Measurements from ENCODE around the gene SLC5A3.

Gene SLC5A3

DNA sequence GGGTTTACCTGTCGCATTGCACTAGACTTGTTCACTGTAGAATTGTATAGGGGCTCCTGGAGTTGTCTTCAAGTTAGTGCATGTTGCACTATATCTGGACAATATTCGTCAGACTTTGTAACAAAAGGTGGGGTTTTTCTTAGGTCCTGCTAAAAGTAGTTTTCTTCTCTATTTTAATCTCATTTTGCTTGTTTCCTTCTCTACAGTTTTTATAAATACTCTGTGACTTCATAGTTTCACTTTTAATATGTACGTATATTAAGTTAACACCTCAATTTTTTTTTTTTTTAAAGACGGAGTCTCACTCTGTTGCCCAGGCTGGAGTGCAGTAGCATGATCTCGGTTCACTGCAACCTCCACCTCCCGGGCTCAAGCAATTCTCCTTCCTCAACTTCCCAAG is 26.5 kb upstream of the SLC5A3 start:
- no peak overlapping the region for H3K4me3 ChIP-seq (ENCODE audit: low read depth, low read length)
- TF ChIP-seq, protein P1, sequence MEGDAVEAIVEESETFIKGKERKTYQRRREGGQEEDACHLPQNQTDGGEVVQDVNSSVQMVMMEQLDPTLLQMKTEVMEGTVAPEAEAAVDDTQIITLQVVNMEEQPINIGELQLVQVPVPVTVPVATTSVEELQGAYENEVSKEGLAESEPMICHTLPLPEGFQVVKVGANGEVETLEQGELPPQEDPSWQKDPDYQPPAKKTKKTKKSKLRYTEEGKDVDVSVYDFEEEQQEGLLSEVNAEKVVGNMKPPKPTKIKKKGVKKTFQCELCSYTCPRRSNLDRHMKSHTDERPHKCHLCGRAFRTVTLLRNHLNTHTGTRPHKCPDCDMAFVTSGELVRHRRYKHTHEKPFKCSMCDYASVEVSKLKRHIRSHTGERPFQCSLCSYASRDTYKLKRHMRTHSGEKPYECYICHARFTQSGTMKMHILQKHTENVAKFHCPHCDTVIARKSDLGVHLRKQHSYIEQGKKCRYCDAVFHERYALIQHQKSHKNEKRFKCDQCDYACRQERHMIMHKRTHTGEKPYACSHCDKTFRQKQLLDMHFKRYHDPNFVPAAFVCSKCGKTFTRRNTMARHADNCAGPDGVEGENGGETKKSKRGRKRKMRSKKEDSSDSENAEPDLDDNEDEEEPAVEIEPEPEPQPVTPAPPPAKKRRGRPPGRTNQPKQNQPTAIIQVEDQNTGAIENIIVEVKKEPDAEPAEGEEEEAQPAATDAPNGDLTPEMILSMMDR (conservative IDR thresholded peaks at IDR 0.05; ENCODE audit: low read depth, low read length) = no peak
- no peak for DNase-seq (ENCODE audit: low read depth)

DNA sequence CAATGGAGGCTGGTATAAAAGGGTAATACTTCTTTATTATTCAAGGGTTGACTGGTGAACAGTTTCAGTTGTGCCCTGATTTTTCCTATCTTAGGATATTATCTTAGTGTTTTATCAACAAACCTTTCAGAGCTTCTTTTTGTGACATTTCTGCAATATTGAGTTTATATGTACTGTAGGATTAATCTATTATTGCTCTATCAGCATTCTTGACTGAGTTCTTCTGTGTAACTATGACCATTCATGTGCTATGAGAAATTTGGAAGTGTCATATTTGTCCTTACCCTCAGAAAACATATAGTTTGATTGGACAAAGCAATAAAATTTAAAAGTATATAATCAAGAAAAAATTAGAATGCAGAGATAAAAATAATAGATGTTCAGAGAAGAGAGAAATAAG is 25.5 kb upstream of the SLC5A3 start:
- no peak for DNase-seq (ENCODE audit: low read depth)
- H3K4me3 ChIP-seq (ENCODE audit: low read depth, low read length) = no peak overlapping the region
- TF ChIP-seq, protein P1 (conservative IDR thresholded peaks at IDR 0.05; ENCODE audit: low read depth, low read length) = no peak

DNA sequence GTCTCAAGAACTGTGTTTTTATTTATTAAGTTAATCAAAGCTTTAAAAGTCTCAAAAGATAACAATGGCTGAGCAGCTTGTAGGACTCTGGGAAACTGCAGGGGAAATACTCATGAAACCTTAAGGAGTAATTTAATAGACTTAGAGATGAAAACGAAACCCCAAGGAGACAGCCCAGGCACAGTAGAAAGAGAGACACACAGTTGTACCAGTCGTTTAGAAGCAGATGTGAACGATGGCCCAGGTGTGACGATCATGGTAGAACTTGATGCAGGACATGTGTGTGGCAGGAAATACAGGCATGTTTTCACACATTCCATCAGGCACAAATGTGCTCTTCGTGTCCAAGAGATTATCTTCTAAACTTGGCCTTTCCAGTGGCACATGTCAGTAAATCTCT is 21.2 kb upstream of the SLC5A3 start:
- no peak overlapping the region for H3K4me3 ChIP-seq (ENCODE audit: low read depth, low read length)
- TF ChIP-seq, protein P1 (conservative IDR thresholded peaks at IDR 0.05; ENCODE audit: low read depth, low read length) = no peak
- no peak for DNase-seq (ENCODE audit: low read depth)

DNA sequence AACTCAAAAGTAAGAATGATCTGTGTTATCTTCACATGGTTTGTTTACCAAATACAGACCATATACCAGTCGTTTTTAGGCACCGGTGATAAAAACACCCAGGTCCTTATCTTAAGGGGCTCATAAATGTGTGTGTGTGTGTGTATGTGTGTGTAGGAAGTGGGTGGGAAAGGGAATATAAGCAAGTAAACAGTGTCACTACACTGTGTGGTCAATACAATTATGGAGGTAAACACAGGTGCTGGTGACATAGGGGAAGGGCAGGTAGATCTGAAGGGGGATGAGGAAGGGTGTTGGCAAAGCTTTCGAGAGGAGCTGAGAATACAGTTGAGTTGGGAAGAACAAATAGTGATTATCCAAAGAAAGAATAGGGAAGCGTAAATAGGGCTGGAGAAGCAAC is 19.1 kb upstream of the SLC5A3 start:
- no peak for DNase-seq (ENCODE audit: low read depth)
- TF ChIP-seq, protein P1 (conservative IDR thresholded peaks at IDR 0.05; ENCODE audit: low read depth, low read length) = no peak

DNA sequence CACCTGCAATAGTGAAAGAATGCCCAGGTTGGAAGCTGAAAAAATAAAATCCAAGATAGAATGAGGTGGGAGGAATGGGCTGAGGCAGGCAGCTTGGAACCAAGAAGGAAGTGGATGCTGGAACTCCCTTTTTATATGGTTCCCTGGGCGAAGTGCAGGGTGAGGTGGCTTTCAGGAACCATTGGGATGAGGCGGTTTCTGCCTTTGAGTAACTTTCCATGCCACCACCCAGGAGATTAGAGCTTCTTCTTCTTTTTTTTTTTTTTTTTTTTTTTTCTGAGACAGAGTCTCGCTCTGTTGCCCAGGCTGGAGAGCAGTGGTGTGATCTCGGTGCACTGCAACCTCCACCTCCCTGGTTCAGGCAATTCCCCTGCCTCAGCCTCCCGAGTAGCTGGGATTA is 17.8 kb upstream of the SLC5A3 start:
- DNase-seq (ENCODE audit: low read depth) = no peak
- TF ChIP-seq, protein P1 (conservative IDR thresholded peaks at IDR 0.05; ENCODE audit: low read depth, low read length) = no peak

More for the DNA sequence above, 19.1 kb upstream of the SLC5A3 start:
- H3K4me3 ChIP-seq (ENCODE audit: low read depth, low read length) = no peak overlapping the region

DNA sequence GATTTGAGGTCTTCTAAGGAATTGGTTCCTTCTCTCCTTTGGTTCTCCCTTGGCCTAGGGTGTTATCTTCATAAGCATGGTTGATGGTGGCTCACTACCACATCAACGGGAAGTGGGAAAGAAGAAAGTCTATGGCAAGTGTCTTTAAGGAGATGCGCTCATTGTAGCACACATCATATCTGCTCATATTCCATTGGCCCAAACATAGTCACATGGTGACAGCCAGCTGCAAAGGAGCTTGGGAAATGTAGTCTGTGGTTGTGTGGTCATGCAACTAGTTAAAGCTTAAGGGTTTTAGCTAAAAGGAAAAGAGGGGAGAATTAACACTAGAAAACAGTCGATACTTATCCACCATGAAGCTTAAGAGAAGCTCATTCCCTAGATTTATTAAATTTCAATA is 11.4 kb upstream of the SLC5A3 start:
- no peak for DNase-seq (ENCODE audit: low read depth)
- TF ChIP-seq, protein P1 (conservative IDR thresholded peaks at IDR 0.05; ENCODE audit: low read depth, low read length) = no peak
- no peak overlapping the region for H3K4me3 ChIP-seq (ENCODE audit: low read depth, low read length)

More for the DNA sequence above, 17.8 kb upstream of the SLC5A3 start:
- H3K4me3 ChIP-seq (ENCODE audit: low read depth, low read length) = no peak overlapping the region

DNA sequence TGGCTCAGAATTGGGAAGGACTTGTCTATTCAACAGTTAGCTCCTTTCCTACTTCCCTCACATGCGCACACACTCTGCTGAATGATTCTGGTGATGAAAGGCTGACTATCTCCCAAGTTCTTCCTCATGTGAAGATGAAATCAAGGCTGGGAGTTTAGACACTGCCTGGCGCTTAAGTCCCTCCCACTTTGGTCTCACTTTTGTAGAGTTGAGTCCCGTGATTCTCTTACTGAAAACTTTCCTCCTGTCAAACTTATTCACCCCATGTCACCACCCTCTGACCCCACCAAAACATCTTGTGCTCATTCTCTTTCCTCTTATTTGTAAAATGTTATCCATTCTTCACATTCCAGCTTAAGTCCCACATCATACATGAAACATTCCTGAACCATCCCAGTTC is 8.4 kb upstream of the SLC5A3 start:
- TF ChIP-seq, protein P1 (conservative IDR thresholded peaks at IDR 0.05; ENCODE audit: low read depth, low read length) = no peak
- DNase-seq (ENCODE audit: low read depth) = no peak
- H3K4me3 ChIP-seq (ENCODE audit: low read depth, low read length) = no peak overlapping the region
